Bronchial smooth muscle cell (primary cell): ENCODE results near the gene PIH1D1. TPM values are rescaled to one million over a fixed set of nuclear protein-coding genes. Genes with fewer than 3 reads are reported as not detected.

Source experiments
- total RNA-seq: library from RNA; depleted of rRNA; stranded (reverse); fragments of >200 nt; gene quantifications from 2 replicates; pipeline ENCODE4 v1.2.1, GENCODE V29; 2014

Gene PIH1D1
- total RNA-seq = 101 and 120 TPM in 2 replicates

GRCh38 chr19:49451430-49452181 lies at the start of gene PIH1D1:
TSS of gene PIH1D1 (minus strand) at chr19:49451814. CDS start at chr19:49451574, 240 bp downstream.

GRCh38 chr19:49487277-49488045 lies 35.8 kb upstream of the PIH1D1 start, which contains the start of gene RPL13A:
TSS of gene RPL13A (plus strand) at chr19:49487608. CDS start at chr19:49487630, 22 bp downstream.

GRCh38 chr19:49473868-49474541 lies 22.4 kb upstream of the PIH1D1 start, which contains the start of gene FLT3LG:
TSS of gene FLT3LG (plus strand) at chr19:49474215. CDS start at chr19:49474640, 425 bp downstream.

GRCh38 chr19:49453013-49453756 lies 1.6 kb upstream of the PIH1D1 start, which contains the start of gene ALDH16A1:
TSS of gene ALDH16A1 (plus strand) at chr19:49453225. CDS start at chr19:49453332, 107 bp downstream.

GRCh38 chr19:49441210-49441959 lies 10.2 kb downstream of the PIH1D1 start, which contains the start of gene SLC17A7:
TSS of gene SLC17A7 (minus strand) at chr19:49441527. CDS start at chr19:49441379, 148 bp downstream.

GRCh38 chr19:49425178-49425577 lies 26.4 kb downstream of the PIH1D1 start, which contains the start of gene GFY:
TSS of gene GFY (plus strand) at chr19:49425388. CDS start at chr19:49426431, 1,043 bp downstream.

GRCh38 chr19:49423071-49423984 lies 28.3 kb downstream of the PIH1D1 start, which contains the start of gene PTH2:
TSS of gene PTH2 (minus strand) at chr19:49423441. CDS start at chr19:49423339, 102 bp downstream.

Other genes with a start within 250 kb of the PIH1D1 start
- gene SLC6A16, start 126.6 kb downstream of the PIH1D1 start, total RNA-seq = under 0.01 and 0.09 TPM in 2 replicates
- not detected in 2 replicates for gene CD37, start 116.4 kb downstream of the PIH1D1 start, total RNA-seq
- 17.2 and 18.5 TPM in 2 replicates for gene TEAD2, start 89.4 kb downstream of the PIH1D1 start, total RNA-seq
- 0.16 and 0.26 TPM in 2 replicates for gene DKKL1, start 87.9 kb downstream of the PIH1D1 start, total RNA-seq
- gene KASH5, start 63.6 kb downstream of the PIH1D1 start, total RNA-seq = not detected in 2 replicates
- gene PTH2, start 28.4 kb downstream of the PIH1D1 start, total RNA-seq = not detected in 2 replicates
- not detected in 2 replicates for gene GFY, start 26.4 kb downstream of the PIH1D1 start, total RNA-seq
- under 0.01 and 0.16 TPM in 2 replicates for gene SLC17A7, start 10.3 kb downstream of the PIH1D1 start, total RNA-seq
- gene ALDH16A1, start 1.4 kb upstream of the PIH1D1 start, total RNA-seq = 21.6 and 26.2 TPM in 2 replicates
- gene FLT3LG, start 22.4 kb upstream of the PIH1D1 start, total RNA-seq = 4.9 and 5.3 TPM in 2 replicates
- gene RPL13A, start 35.8 kb upstream of the PIH1D1 start, total RNA-seq = 2,925 and 3,389 TPM in 2 replicates
- gene RPS11, start 44.6 kb upstream of the PIH1D1 start, total RNA-seq = 3,049 and 4,360 TPM in 2 replicates
- gene FCGRT, start 60.8 kb upstream of the PIH1D1 start, total RNA-seq = 46.5 and 81.8 TPM in 2 replicates
- gene RCN3, start 76.2 kb upstream of the PIH1D1 start, total RNA-seq = 231 and 301 TPM in 2 replicates
- 96.1 and 100 TPM in 2 replicates for gene NOSIP, start 128.7 kb upstream of the PIH1D1 start, total RNA-seq
- gene PRRG2, start 129.5 kb upstream of the PIH1D1 start, total RNA-seq = 0.32 and 1.0 TPM in 2 replicates
- gene PRR12, start 139.4 kb upstream of the PIH1D1 start, total RNA-seq = 1.2 and 1.3 TPM in 2 replicates
- gene RRAS, start 188.3 kb upstream of the PIH1D1 start, total RNA-seq = 40.7 and 48.1 TPM in 2 replicates
- gene SCAF1, start 190.4 kb upstream of the PIH1D1 start, total RNA-seq = 6.7 and 9.0 TPM in 2 replicates
- 59.2 and 59.9 TPM in 2 replicates for gene IRF3, start 214.0 kb upstream of the PIH1D1 start, total RNA-seq
- gene BCL2L12, start 214.1 kb upstream of the PIH1D1 start, total RNA-seq = 0.52 and 1.6 TPM in 2 replicates
- 314 and 403 TPM in 2 replicates for gene PRMT1, start 225.5 kb upstream of the PIH1D1 start, total RNA-seq
- gene ADM5, start 237.8 kb upstream of the PIH1D1 start, total RNA-seq = 0.17 and 0.47 TPM in 2 replicates
- gene CPT1C, start 239.3 kb upstream of the PIH1D1 start, total RNA-seq = 26.6 and 34.5 TPM in 2 replicates